Loucy (cell line): ENCODE measurements around the gene PTGIS.

Source experiments
- H2AFZ ChIP-seq: fragments of 200-600 bp; sonication (generic); 2 replicates; pipeline ENCODE4 v1.6.0; 2016; ENCODE audit warnings: antibody characterized with exemption, mild to moderate bottlenecking, low read length, moderate library complexity
- H3F3A ChIP-seq: fragments of 200-600 bp; 2 replicates; pipeline ENCODE4 v1.6.0; 2016; ENCODE audit warnings: antibody characterized with exemption, low read depth, mild to moderate bottlenecking
- H3K27me3 ChIP-seq: fragments of 200-600 bp; sonication (generic); 2 replicates; pipeline ENCODE4 v1.6.1; 2014; ENCODE audit warnings: low read length, mild to moderate bottlenecking; ENCODE audit not compliant: insufficient read depth, poor library complexity, severe bottlenecking
- H3K36me3 ChIP-seq: fragments of 200-600 bp; sonication (generic); 2 replicates; pipeline ENCODE4 v1.6.1; 2016; ENCODE audit warnings: low read length; ENCODE audit not compliant: insufficient read depth
- H3K4me1 ChIP-seq: fragments of 200-600 bp; sonication (generic); 2 replicates; pipeline ENCODE4 v1.5.1; 2014; ENCODE audit warnings: low read length, mild to moderate bottlenecking; ENCODE audit not compliant: insufficient read depth, poor library complexity, severe bottlenecking
- H3K4me2 ChIP-seq: fragments of 200-600 bp; sonication (generic); 2 replicates; pipeline ENCODE4 v1.6.0; 2014; ENCODE audit warnings: antibody characterized with exemption, low read length, low read depth, mild to moderate bottlenecking; ENCODE audit not compliant: poor library complexity, severe bottlenecking
- H3K4me3 ChIP-seq: fragments of 200-600 bp; sonication (generic); 2 replicates; pipeline ENCODE4 v1.5.1; 2014; ENCODE audit warnings: low read length, mild to moderate bottlenecking, mixed read lengths; ENCODE audit not compliant: poor library complexity, severe bottlenecking
- H3K79me2 ChIP-seq: fragments of 200-600 bp; sonication (generic); 2 replicates; pipeline ENCODE4 v1.6.1; 2014; ENCODE audit warnings: low read length; ENCODE audit not compliant: insufficient read depth
- H3K9ac ChIP-seq: fragments of 200-600 bp; sonication (generic); 2 replicates; pipeline ENCODE4 v1.6.0; 2014; ENCODE audit warnings: mild to moderate bottlenecking, low read depth, low read length, moderate library complexity; ENCODE audit not compliant: poor library complexity, severe bottlenecking
- H3K9me2 ChIP-seq: fragments of 200-600 bp; sonication (generic); replicated peaks from 2 replicates; pipeline ENCODE4 v1.6.1; 2016; ENCODE audit warnings: low read depth, low read length, mixed read lengths
- H3K9me3 ChIP-seq: fragments of 200-600 bp; sonication (generic); 2 replicates; pipeline ENCODE4 v1.6.1; 2014; ENCODE audit warnings: mild to moderate bottlenecking, antibody characterized with exemption, low read length, low read depth; ENCODE audit not compliant: insufficient read depth
- H4K20me1 ChIP-seq: fragments of 200-600 bp; sonication (generic); 2 replicates; pipeline ENCODE4 v1.6.0; 2014; ENCODE audit warnings: antibody characterized with exemption, low read length, mild to moderate bottlenecking; ENCODE audit not compliant: insufficient read depth, poor library complexity, severe bottlenecking
- CTCF ChIP-seq: fragments of 200-600 bp; sonication (generic); conservative IDR thresholded peaks from 2 replicates; pipeline ENCODE4 v1.5.1; 2014; ENCODE audit warnings: mild to moderate bottlenecking, antibody characterized with exemption, low read length
- EZH2phosphoT487 ChIP-seq: fragments of 200-600 bp; IDR thresholded peaks from 2 replicates; pipeline ENCODE4 v1.6.1; 2018; ENCODE audit warnings: antibody characterized with exemption, mild to moderate bottlenecking, moderate library complexity, borderline replicate concordance

PTGIS gene

DNA sequence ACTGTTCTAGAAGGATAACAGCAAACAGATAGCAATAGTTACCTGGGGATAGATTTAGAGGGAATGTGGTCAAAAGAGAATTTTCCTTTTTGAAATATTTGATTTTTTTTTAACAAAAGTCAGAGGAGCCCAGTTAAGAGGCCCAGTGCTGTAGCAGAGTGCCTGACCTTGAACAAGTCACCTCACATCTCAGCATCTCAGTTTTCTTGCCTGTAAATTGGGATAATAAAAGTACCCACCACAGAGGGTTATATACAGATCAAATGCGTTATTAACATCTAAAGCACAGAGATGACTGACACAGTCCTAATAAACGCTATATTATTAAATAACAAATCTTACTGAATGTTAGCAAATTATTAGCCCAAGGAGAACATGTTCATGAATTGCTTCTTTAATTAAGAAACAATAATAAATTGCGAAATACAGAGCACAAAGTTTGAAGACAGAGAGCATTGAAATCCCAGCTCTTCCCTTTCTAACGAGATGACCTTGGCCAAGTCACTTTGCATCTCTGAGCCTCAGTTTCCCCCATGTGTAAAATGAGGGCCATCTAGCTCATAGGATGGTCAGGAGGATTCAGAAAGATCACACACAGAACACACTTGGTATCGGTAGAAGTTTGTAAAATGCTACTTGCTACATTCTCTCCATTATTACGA lies 35.5 kb downstream of the PTGIS start:
- Histone ChIP-seq H3K4me3 (no peak overlapping the region), H3F3A (peaks cover 4% of the 10 kb centered on the region; the same call in 1 of the 2 replicates)

GRCh38 chr20:49529470-49529869 lies 38.5 kb downstream of the PTGIS start:
- no peaks in the 10 kb centered on the region for H4K20me1 ChIP-seq
- H3F3A ChIP-seq = no peaks in the 10 kb centered on the region

More for the DNA sequence above, 35.5 kb downstream of the PTGIS start:
- H4K20me1 ChIP-seq = no peaks in the 10 kb centered on the region
- no peak overlapping the region for H3K9ac ChIP-seq
- no peaks in the 10 kb centered on the region for H3K36me3 ChIP-seq
- peaks cover 11% of the 10 kb centered on the region for H3K27me3 ChIP-seq
- H3K9me2 ChIP-seq = no peaks in the 10 kb centered on the region
- H3K9me3 ChIP-seq = no peaks in the 10 kb centered on the region
- no peak for TF ChIP-seq EZH2phosphoT487
- TF ChIP-seq CTCF = no peak
- H3K79me2 ChIP-seq = no peaks in the 10 kb centered on the region
- no peak overlapping the region for H3K4me2 ChIP-seq
- peaks cover 8% of the 10 kb centered on the region for H3K4me1 ChIP-seq
- H2AFZ ChIP-seq = no peak overlapping the region

DNA sequence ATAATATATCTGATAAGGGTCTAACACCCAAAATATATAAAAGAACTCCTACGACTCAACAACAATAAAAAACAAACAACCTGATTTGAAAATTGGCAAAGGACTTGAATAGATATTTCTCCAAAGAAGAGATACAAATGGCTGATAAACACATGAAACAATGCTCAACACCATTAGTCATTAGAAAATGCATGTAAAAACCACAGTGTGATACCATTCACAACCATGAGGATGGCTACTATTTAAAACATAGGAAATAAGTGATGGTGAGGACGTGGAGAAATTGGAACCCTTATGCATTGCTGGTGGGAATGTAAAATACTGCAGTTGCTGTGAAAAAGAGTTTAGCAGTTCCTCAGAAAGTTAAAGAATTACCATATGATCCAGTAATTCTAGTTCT lies 41.4 kb downstream of the PTGIS start:
- Histone ChIP-seq H3K9me3 (no peaks in the 10 kb centered on the region), H3K79me2 (no peaks in the 10 kb centered on the region), H4K20me1 (no peaks in the 10 kb centered on the region), H3K36me3 (no peaks in the 10 kb centered on the region), H3K4me1 (no peaks in the 10 kb centered on the region), H3K9me2 (no peaks in the 10 kb centered on the region), H3K4me2 (no peak overlapping the region), H3K27me3 (no peaks in the 10 kb centered on the region), H3K4me3 (no peak overlapping the region), H3K9ac (no peak overlapping the region), H2AFZ (no peak overlapping the region), H3F3A (no peaks in the 10 kb centered on the region)
- no peak for TF ChIP-seq CTCF
- TF ChIP-seq EZH2phosphoT487 = no peak

More at GRCh38 chr20:49529470-49529869, 38.5 kb downstream of the PTGIS start:
- peaks cover 2% of the 10 kb centered on the region for H3K4me1 ChIP-seq
- no peaks in the 10 kb centered on the region for H3K9me2 ChIP-seq
- H2AFZ ChIP-seq = no peak overlapping the region
- no peaks in the 10 kb centered on the region for H3K79me2 ChIP-seq
- no peaks in the 10 kb centered on the region for H3K9me3 ChIP-seq
- H3K27me3 ChIP-seq = peaks cover 11% of the 10 kb centered on the region
- no peak overlapping the region for H3K4me3 ChIP-seq
- TF ChIP-seq EZH2phosphoT487 (no peak), CTCF (no peak)
- no peak overlapping the region for H3K9ac ChIP-seq
- no peak overlapping the region for H3K4me2 ChIP-seq
- no peaks in the 10 kb centered on the region for H3K36me3 ChIP-seq
